Ureter (tissue), 1 donor: Measurements from ENCODE around the gene ENTR1. TPM values are rescaled to one million over a fixed set of nuclear protein-coding genes. Genes with fewer than 3 reads are reported as not detected.

Experiments used
- DNase-seq: peaks from one replicate; pipeline ENCODE4 v3.0.0-alpha.2; 2020; ENCODE audit warnings: low spot score
- total RNA-seq: library from RNA; stranded (reverse); gene quantifications from one replicate; pipeline ENCODE4 v1.2.4, GENCODE V29; 2023
- donor health status: DM: yes; HTN: yes; CAD: no.

Gene ENTR1
- total RNA-seq, 1 donor from 2014 or later: 50.1 TPM

GRCh38 chr9:136361754-136362449 is 48.5 kb downstream of the ENTR1 start:
- DNase-seq: no peak

- no peak for DNase-seq
These were observed 49.2 kb downstream of the ENTR1 start for GRCh38 chr9:136361047-136361753.

GRCh38 chr9:136359774-136360718 is 50.4 kb downstream of the ENTR1 start:
- DNase-seq: no peak

- DNase-seq: no peak
These were observed 51.5 kb downstream of the ENTR1 start for GRCh38 chr9:136358888-136359287.

GRCh38 chr9:136358016-136358415 is 52.4 kb downstream of the ENTR1 start:
- no peak for DNase-seq

GRCh38 chr9:136357202-136357725 is 53.1 kb downstream of the ENTR1 start:
- DNase-seq: no peak

- DNase-seq: no peak
These were observed 54.5 kb downstream of the ENTR1 start for GRCh38 chr9:136355616-136356557.

- no peak for DNase-seq
These were observed 55.8 kb downstream of the ENTR1 start for GRCh38 chr9:136354592-136355085.

GRCh38 chr9:136353757-136354488 is 56.5 kb downstream of the ENTR1 start:
- no peak for DNase-seq

- no peak for DNase-seq
These were observed 57.3 kb downstream of the ENTR1 start for GRCh38 chr9:136353088-136353487.

GRCh38 chr9:136352682-136353081 is 57.7 kb downstream of the ENTR1 start:
- no peak for DNase-seq

Other genes starting within 250 kb of the ENTR1 start
- not detected for gene LHX3, start 205.5 kb downstream of the ENTR1 start, total RNA-seq
- 12.8 TPM for gene QSOX2, start 164.8 kb downstream of the ENTR1 start, total RNA-seq
- 9.0 TPM for gene CCDC187, start 106.5 kb downstream of the ENTR1 start, total RNA-seq
- 16.6 TPM for gene GPSM1, start 83.1 kb downstream of the ENTR1 start, total RNA-seq
- gene DNLZ, start 46.9 kb downstream of the ENTR1 start, total RNA-seq: 24.9 TPM
- 11.5 TPM for gene CARD9, start 36.9 kb downstream of the ENTR1 start, total RNA-seq
- gene SNAPC4, start 10.4 kb downstream of the ENTR1 start, total RNA-seq: 14.0 TPM
- 51.2 TPM for gene PMPCA, start within 50 bp of the ENTR1 start, total RNA-seq
- gene INPP5E, start 29.2 kb upstream of the ENTR1 start, total RNA-seq: 13.5 TPM
- gene SEC16A, start 72.4 kb upstream of the ENTR1 start, total RNA-seq: 102 TPM
- gene NOTCH1, start 135.4 kb upstream of the ENTR1 start, total RNA-seq: 134 TPM